Measurements from ENCODE around the gene SEZ6.

SEZ6 gene

DNA sequence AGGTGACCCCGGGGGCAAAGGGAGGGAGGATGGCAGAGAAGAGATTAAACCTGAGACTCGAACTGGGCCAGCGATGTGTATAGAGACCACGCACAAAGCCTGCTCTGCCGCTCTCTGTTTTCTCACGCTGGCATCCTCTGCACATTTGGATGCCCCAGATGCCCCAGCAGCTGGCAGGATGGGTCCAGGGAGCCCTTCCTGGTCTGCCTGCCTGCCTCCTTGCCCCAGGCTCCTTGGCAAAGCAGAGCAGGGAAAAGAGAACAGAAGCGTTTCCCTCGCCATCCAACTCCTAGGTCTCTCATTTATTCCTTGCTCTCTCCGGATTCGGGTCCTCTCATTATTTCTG lies 31.9 kb upstream of the SEZ6 start:
- no peak for DNase-seq

GRCh38 chr17:29036584-29036983 lies 30.8 kb upstream of the SEZ6 start:
- no peak for DNase-seq

DNA sequence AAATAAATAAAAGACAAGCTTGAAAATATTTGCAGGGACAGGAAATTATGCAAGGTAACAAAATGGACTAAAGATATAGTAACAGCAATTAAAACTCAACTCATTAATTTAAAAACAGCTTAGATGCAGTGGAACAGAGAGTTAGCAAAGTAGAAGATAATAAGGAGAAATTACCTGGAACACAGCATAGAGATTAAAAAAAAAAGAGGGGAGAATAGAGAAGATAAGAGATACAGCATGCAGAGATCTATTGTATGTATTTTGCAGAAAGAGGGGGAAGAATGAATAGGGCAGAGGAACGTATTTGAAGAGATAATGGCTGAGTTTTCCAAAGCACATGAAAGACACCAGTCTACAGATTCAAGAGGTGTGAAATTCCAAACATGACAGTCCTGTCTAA lies 28.7 kb upstream of the SEZ6 start:
- DNase-seq, result no peak

GRCh38 chr17:29032857-29033197 lies 27.0 kb upstream of the SEZ6 start:
- no peak for DNase-seq

- no peak for DNase-seq
Measured at GRCh38 chr17:29032013-29032856, 26.4 kb upstream of the SEZ6 start.

DNA sequence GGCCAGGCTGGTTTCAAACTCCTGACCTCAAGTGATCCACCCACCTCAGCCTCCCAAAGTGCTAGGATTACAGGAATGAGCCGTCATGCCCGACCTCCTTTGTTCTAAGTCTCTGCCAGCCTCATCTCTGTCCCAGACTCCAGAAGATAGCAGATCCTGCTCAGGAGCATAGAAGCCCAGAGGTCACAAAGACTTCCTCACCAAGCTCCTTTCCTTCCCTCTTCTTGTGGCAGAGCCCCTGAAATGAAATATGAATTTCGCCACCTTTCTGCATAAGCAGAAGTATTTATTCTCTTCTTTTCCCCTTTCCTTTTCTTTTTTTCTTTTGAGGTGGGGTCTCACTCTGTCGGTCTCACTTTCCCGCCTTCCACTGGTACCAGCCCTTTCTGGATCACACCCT lies 25.7 kb upstream of the SEZ6 start:
- DNase-seq, result no peak

- no peak for DNase-seq
Measured at GRCh38 chr17:29024316-29024952, 18.6 kb upstream of the SEZ6 start.

DNA sequence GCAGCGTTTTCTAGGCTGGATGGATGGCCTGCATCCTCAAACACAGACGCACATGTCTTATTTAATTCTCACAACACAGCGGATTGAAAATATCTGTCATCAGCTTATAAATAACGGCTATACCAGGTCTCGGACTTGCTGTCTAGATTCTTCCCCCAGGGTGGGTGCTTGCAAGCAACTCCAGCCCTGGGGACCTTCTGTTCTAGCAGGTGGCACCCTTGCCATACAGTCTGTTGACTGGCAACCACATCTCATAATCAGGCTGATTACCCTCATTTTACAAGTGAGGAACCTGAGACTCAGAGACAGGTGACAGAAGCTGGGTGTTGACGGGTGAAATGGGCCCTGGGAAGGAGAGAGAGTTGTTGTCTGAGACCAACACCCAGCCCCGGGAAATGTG lies 16.2 kb upstream of the SEZ6 start:
- DNase-seq, result no peak

DNA sequence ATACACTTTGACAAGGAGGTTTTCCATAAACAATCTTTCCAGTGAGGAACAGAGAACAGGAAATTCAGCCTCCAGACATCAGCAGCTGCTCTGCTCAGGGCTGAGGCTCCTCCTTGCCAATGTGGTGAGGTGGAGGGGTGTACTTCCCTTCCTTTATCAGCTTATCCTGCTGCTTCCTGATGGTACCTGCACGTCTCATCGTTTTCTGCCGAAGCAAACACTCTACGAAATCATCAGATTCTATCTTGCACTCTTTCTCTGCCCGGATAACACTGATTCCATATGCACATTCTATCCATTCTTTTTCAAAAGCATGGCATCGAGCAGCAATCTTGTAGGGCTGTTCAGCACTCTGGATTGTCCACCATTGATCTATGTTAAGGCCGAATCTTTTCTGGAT lies 15.4 kb upstream of the SEZ6 start:
- DNase-seq, result no peak

GRCh38 chr17:29020576-29020975 lies 14.7 kb upstream of the SEZ6 start:
- DNase-seq, result no peak

GRCh38 chr17:29019475-29020181 lies 13.8 kb upstream of the SEZ6 start:
- DNase-seq, result no peak

- no peak for DNase-seq
Measured at GRCh38 chr17:29018788-29019474, 13.1 kb upstream of the SEZ6 start.

GRCh38 chr17:29016345-29017210 lies 10.7 kb upstream of the SEZ6 start:
- DNase-seq, result no peak

- DNase-seq, result no peak
Measured at GRCh38 chr17:29014716-29015115, 8.9 kb upstream of the SEZ6 start.

DNA sequence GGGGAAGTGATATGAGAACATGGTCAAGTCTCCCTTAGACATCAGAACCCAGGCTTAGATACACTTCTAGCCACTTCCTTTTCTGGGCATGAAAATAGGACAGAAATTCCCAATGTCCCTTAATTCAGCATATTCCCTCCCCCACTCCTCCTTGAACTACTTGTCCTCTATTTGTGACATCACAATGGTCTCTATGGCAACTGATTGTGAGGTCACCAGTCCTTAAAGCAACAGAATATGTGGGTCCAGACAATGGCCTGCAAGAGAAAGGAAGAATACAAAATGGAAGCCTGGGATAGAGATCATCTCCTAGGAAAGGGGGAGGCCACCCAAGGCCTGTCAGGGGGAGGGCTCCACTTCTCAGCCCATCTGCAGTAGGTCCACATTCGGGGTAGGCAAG lies 6.7 kb upstream of the SEZ6 start:
- no peak for DNase-seq

GRCh38 chr17:29010586-29010985 lies 4.8 kb upstream of the SEZ6 start:
- no peak for DNase-seq

DNA sequence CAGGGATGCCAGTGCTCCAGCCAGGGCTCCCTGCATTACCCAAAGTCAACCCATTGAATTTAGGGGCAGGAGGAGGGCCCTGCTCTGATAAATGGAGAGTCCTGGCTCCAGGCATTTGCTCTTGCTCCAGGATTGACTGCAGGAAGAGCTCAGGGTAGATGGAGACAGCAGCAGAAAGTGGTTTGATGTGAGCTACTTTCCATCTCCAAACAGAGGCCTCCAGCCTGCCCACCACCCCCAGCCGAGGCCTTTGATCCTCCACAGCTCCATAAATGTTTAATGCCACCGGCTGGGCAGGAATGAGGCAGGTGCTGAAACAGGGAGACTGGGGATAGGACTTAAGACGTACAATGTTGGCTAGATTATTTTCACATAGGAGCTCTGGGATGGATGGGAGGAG lies 4.3 kb upstream of the SEZ6 start:
- no peak for DNase-seq

- no peak for DNase-seq
Measured at GRCh38 chr17:29008591-29008990, 2.8 kb upstream of the SEZ6 start.

GRCh38 chr17:29007860-29008455 lies 2.1 kb upstream of the SEZ6 start:
- DNase-seq, result no peak

- no peak for DNase-seq
Measured at GRCh38 chr17:29007456-29007855, 1.6 kb upstream of the SEZ6 start.

DNA sequence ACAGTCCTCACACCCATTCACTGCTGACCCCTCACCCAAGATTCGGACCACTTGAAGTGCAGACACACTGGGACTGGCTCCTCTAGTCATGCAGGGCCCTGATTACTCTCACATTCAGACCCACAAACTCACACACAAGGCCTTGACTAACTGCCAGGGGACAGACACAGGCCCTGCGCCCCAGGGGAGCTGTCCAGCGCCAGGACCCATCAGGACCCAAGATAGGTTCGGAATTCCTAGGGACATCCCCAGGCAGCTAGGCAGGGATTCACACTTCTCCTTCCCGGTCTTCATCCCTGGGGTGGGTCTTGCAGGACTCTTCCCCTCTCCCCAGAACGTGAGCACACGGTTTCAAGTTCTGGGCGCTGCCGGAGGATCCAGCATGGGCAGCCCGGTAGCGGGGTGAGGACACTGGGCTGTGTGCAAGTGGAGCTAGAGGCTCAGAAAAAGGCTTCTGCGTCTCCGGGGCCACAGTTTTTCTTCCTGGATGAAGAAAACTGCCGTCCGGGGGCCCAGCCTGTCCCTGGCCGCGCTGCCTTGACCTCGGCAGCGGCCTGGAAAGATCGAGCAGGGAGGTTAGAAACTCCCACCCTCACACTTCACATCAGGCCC lies 1.6 kb downstream of the SEZ6 start:
- DNase-seq, result no peak

DNA sequence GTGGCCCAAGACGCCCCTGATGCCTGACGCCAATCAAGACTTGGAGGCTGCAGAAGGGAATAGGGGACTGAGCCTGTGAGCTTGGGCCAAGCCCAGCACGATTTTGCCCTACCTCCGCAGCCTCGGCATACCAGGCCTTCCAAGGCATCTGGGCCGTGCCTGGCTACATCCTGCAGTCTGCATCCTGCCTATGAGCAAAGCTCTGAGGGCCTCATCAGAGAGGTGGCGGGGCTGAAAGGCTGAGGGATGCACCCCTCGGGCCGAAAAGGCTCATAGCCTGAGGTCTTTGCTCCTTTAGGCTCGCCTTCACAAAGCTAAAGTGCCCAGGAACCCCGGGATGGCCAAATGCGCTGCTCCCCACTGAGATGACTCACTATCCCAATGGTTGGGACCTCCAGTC lies 2.5 kb downstream of the SEZ6 start:
- no peak for DNase-seq

All from activated CD4-positive, alpha-beta T cell treated with anti-CD3 and anti-CD28 coated beads, Interleukin-2, amount 50 U/mL, for 1 hour (primary cell).